ENCODE results near the gene SCN1B.

DNA sequence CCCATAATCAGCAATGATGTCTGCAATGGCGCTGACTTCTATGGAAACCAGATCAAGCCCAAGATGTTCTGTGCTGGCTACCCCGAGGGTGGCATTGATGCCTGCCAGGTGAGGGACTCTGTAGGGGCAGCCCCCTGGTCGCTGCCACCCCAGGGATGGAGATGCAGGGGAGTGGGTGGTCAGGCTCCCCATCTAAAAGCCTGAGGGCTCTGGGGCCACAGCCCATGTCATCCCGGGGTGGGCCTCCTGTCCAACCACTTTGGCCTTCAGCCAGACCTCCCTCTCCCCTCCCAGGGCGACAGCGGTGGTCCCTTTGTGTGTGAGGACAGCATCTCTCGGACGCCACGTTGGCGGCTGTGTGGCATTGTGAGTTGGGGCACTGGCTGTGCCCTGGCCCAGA, 35.3 kb downstream of the SCN1B start:
- TF ChIP-seq, protein P1, sequence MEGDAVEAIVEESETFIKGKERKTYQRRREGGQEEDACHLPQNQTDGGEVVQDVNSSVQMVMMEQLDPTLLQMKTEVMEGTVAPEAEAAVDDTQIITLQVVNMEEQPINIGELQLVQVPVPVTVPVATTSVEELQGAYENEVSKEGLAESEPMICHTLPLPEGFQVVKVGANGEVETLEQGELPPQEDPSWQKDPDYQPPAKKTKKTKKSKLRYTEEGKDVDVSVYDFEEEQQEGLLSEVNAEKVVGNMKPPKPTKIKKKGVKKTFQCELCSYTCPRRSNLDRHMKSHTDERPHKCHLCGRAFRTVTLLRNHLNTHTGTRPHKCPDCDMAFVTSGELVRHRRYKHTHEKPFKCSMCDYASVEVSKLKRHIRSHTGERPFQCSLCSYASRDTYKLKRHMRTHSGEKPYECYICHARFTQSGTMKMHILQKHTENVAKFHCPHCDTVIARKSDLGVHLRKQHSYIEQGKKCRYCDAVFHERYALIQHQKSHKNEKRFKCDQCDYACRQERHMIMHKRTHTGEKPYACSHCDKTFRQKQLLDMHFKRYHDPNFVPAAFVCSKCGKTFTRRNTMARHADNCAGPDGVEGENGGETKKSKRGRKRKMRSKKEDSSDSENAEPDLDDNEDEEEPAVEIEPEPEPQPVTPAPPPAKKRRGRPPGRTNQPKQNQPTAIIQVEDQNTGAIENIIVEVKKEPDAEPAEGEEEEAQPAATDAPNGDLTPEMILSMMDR (conservative IDR thresholded peaks at IDR 0.05; ENCODE audit: low read length) = no peak
- no peak for TF ChIP-seq EZH2phosphoT487 (IDR thresholded peaks at IDR 0.05; ENCODE audit: borderline replicate concordance)
